Measurements from ENCODE around the gene KLC4.
"Not testable (repeated sequence)": the region's sequence is repeated elsewhere in the genome, so short reads cannot be mapped to it uniquely, and the experiment has no call there.

Gene KLC4

DNA sequence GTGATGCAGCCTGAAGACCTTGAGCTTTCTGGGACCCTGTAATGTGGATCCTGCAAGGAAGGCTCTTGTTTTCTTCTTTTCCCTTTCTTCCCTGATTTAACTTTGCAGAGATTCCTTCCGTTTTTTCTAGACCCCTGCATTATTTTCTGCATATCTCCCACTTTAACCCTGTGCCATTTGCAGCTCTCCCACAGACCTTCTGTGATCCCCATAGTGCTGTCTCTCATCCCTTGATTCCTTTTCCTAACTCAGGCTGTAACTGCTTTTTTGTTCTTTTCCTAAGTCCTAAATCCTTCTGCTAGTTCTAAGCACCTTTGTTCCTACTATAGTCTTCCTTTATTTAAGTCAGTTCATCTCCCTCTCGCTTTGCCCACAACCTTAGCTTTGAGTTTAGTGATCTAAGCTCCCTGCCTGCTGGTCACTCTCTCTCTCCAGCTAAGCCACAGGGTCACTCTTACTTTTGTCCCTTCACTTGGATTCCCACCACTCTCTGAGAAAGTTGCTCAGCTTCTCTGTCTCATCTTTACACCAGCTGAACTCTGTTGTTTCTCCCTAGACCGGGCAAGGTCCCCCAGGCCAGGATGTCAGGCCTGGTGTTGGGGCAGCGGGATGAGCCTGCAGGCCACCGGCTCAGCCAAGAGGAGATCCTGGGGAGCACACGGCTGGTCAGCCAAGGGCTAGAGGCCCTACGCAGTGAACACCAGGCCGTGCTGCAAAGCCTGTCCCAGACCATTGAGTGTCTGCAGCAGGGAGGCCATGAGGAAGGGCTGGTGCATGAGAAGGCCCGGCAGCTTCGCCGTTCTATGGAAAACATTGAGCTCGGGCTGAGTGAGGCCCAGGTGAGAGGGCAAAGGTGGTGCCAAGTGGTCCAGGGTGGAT is 1.6 kb downstream of the KLC4 start:
- Mint-ChIP-seq H3K27ac (peak overlapping the region; percentile 59 to 99), H3K4me3 (peak overlapping the region; percentile 93 to 95)

DNA sequence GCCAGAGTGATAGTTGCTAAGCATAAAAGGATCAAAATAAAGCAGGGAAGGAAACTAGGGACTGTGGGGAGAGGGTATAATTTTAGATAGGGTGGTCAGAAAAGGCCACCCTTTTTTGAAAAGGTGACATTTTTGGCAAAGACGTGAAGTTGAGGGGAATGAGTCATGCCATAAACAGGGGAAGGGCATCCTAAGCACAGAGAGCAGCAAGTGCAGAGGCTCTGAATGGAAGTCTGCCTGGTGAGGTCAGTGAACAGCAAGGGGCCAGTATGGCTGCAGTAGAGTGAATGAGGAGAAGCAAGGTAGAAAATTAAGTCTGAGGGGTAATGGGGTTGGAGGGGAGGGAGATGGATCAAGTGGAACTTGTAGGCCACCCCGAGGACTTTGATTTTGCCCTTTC is 2.4 kb downstream of the KLC4 start:
- no peak overlapping the region for H3K4me3 Mint-ChIP-seq
- H3K36me3 Mint-ChIP-seq (ENCODE audit: insufficient read depth): peaks cover 44% of the 10 kb centered on the region
- no peaks in the 10 kb centered on the region for H3K9me3 Mint-ChIP-seq
- peaks cover 18 to 19% of the 10 kb centered on the region in 2 donors for H3K4me1 Mint-ChIP-seq (ENCODE audit: low read depth in 2 of 2)
- DNase-seq (no peak), ATAC-seq (replicated peaks) (no peak)
- H3K27ac Mint-ChIP-seq: no peak overlapping the region
- H3K27me3 Mint-ChIP-seq: no peaks in the 10 kb centered on the region

More for the DNA sequence above, 1.6 kb downstream of the KLC4 start:
- Mint-ChIP-seq H3K9me3 (no peaks in the 10 kb centered on the region), H3K4me1 (ENCODE audit: low read depth in 2 of 2) (peaks cover 18 to 19% of the 10 kb centered on the region in 2 donors), H3K27me3 (no peaks in the 10 kb centered on the region), H3K36me3 (ENCODE audit: insufficient read depth) (peaks cover 49% of the 10 kb centered on the region)
- ATAC-seq (replicated peaks): no peak
- DNase-seq: no peak

DNA sequence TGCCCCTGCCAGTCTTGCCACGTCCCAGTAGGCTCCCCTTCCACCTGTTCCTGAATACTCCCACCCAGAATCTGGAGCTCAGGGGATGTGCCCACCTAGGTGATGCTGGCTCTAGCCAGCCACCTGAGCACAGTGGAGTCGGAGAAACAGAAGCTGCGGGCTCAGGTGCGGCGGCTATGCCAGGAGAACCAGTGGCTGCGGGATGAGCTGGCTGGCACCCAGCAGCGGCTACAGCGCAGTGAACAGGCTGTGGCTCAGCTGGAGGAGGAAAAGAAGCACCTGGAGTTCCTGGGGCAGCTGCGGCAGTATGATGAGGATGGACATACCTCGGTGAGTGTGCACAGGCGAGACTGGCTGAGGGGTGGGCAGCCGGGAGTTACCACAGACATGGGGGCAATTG is 3.4 kb downstream of the KLC4 start:
- ATAC-seq (replicated peaks) (no peak), DNase-seq (no peak)
- Mint-ChIP-seq H3K27ac (no peak overlapping the region), H3K4me3 (no peak overlapping the region), H3K9me3 (no peaks in the 10 kb centered on the region), H3K27me3 (no peaks in the 10 kb centered on the region), H3K4me1 (ENCODE audit: low read depth in 2 of 2) (peaks cover 18 to 19% of the 10 kb centered on the region in 2 donors), H3K36me3 (ENCODE audit: insufficient read depth) (peaks cover 37% of the 10 kb centered on the region)

DNA sequence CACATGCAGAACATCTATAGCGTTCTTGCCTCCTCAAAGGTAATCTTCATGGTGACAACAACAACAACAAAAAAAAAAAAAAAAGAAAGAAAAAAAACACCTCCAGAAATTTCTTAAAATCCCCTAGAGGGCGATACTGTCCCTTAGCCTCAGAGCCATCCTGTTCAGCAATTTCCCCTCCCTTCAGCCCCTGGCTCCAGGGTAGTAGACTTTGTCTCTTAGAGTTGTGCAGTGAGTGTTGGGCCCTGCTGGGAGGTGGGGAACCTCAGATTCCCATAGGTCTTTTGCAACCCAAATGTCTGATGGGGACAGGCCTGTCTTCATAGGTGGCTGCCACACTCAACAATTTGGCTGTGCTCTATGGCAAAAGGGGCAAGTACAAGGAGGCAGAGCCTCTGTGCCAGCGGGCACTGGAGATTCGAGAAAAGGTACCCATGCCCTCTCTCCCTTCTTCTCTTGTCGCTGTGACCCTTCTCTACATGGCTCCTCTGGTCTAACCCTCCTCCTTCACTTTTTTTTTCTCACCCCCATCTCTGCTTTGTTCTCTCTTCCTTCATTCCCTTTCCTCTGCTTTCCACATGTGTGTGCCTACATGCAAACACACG is 10.7 kb downstream of the KLC4 start:
- DNase-seq: no peak
- ATAC-seq (replicated peaks): peak; percentile 53
- no peaks in the 10 kb centered on the region for H3K4me1 Mint-ChIP-seq (ENCODE audit: low read depth in 2 of 2)
- H3K4me3 Mint-ChIP-seq: no peak overlapping the region
- no peaks in the 10 kb centered on the region for H3K9me3 Mint-ChIP-seq
- peaks cover 22% of the 10 kb centered on the region for H3K36me3 Mint-ChIP-seq (ENCODE audit: insufficient read depth)
- H3K27me3 Mint-ChIP-seq: no peaks in the 10 kb centered on the region
- H3K27ac Mint-ChIP-seq: peak overlapping the region in 1 of 2 donors; percentile 62

DNA sequence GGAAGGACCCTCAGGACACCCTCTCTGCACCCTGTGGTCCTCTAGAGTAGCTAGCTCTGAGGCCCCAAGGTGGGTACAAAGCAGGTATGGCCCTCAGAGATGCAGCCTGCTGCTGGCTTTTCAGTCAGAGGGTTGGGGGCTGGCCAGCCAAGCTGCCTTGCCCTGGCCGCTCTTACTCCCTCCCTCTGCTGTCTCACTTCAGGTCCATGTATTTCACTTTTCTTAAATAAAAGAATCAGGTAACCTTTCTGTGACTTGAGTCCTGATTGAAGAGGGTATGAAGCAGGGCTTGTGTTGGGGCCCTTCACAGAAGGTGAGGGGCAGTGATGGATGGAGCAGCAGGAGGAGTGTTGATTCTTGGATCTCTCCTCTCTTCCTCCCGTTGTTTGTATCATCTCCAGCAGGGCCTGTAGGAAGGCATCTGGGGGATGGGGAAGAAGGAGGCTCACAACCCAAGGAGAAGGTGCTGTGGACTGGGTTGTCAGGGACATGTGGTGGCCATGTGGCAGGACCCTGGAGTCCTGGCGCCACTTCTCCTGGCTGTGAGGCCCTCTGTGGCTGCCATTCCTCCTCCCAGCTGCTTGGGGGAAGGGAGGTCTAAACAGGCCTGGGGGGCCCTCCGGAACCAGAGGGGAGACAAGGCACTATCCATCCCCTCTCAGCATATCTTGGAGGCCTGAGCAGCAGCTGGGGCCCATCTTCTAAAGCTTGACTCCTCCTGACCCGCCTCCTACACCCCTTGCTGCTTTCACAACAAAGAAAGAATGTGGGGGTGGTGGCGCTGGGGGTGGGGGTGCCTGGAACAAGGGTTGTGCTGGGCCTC is 15.6 kb downstream of the KLC4 start:
- peaks cover 13% of the 10 kb centered on the region for H3K36me3 Mint-ChIP-seq (ENCODE audit: insufficient read depth)
- no peak for ATAC-seq (replicated peaks)
- no peaks in the 10 kb centered on the region for H3K9me3 Mint-ChIP-seq
- no peak for DNase-seq
- H3K4me3 Mint-ChIP-seq: peak overlapping the region in 1 of 2 donors; percentile 35
- peaks cover 17 to 34% of the 10 kb centered on the region in 2 donors for H3K27me3 Mint-ChIP-seq
- no peak overlapping the region for H3K27ac Mint-ChIP-seq
- H3K4me1 Mint-ChIP-seq (ENCODE audit: low read depth in 2 of 2): no peaks in the 10 kb centered on the region

DNA sequence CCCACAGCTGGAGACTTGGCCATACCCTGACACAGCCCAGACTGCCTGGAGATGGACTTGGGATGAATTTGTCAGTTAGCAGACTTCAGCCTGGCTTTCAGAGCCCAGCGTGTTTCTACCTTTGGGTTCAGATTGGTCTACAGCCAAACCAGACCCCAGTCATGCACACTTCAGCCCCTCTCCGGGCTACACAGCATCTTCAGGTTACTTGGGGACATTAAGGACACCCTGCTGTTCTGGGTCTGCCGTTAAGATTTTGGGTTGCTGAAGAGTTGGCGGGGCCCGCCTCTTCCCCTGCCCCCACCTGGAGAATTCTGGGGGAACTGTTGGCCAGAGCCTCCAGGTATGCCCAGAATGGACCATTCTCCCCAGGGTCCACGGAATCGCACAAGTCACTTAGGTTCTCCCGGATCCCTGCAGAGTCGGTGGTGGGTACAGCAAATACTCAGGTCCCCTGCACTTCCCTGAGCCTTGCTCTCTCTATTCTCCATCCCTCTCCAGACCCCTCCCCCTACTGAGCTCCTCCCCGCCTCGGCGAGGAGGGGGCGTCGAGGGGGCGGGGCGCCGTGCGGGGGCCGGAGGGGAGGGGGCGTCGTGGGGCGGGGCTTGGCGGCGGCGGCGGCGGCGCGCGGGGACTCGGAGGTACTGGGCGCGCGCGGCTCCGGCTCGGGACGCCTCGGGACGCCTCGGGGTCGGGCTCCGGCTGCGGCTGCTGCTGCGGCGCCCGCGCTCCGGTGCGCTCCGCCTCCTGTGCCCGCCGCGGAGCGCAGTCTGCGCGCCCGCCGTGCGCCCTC is 16.4 kb downstream of the KLC4 start, which contains the start of gene PTK7:
TSS of gene PTK7 (plus strand) at position 645 of the 794 bp plus-strand sequence. CDS start 175 bp downstream, outside the sequence.
- Mint-ChIP-seq H3K27me3 (peaks cover 18 to 34% of the 10 kb centered on the region in 2 donors), H3K27ac (no peak within 1 kb of the TSS), H3K4me3 (peak within 1 kb of the TSS; percentile 37 to 57), H3K4me1 (ENCODE audit: low read depth in 2 of 2) (no peaks in the 10 kb centered on the region), H3K9me3 (no peaks in the 10 kb centered on the region), H3K36me3 (ENCODE audit: insufficient read depth) (peaks cover 13% of the 10 kb centered on the region)
- peak; percentile 51 for ATAC-seq (replicated peaks)
- DNase-seq: no peak

DNA sequence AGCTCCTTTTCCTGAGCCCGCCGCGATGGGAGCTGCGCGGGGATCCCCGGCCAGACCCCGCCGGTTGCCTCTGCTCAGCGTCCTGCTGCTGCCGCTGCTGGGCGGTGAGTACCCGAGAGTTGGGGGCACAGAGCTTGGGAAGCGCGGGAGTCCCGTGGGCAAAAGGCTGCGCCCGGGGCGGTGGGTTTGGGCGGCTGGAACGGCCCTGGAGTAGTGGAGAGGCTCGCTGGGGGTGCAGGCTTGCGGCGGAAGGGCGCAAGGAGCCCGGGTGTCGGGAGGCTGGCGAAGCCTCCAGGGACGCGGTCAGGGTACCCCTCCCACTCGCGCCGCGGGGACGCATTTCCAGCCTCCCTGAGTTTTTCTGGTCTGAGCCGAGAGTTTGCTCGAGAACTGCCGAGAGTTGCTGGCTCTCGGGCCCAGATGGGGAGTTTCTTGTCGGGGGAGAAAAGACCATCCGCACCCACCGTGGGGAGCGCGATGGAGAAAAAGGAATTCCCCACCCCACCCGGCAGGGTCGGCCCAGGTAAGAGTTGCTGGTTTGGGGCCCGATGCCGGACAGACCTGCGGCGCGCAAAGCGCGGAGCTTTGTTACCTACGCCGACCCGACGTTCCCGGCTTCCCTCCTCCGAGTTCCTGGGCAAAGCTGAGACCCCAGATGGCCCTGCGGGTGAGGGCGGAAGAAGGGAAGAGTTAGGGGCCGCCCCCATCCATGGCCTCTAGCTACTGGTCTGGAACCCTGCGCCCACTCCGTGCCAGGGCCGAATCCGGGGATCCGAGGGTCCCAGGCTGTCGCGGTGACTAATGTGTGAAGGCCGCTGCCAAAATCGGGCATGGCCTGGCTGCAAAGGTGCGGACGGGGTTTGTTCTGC is 17.3 kb downstream of the KLC4 start:
- Mint-ChIP-seq H3K9me3 (no peaks in the 10 kb centered on the region), H3K36me3 (ENCODE audit: insufficient read depth) (peaks cover 13% of the 10 kb centered on the region), H3K4me1 (ENCODE audit: low read depth in 2 of 2) (no peaks in the 10 kb centered on the region), H3K27ac (no peak overlapping the region), H3K4me3 (peak overlapping the region; percentile 37 to 55), H3K27me3 (peaks cover 22 to 34% of the 10 kb centered on the region in 2 donors)
- no peak for ATAC-seq (replicated peaks)
- DNase-seq: no peak

DNA sequence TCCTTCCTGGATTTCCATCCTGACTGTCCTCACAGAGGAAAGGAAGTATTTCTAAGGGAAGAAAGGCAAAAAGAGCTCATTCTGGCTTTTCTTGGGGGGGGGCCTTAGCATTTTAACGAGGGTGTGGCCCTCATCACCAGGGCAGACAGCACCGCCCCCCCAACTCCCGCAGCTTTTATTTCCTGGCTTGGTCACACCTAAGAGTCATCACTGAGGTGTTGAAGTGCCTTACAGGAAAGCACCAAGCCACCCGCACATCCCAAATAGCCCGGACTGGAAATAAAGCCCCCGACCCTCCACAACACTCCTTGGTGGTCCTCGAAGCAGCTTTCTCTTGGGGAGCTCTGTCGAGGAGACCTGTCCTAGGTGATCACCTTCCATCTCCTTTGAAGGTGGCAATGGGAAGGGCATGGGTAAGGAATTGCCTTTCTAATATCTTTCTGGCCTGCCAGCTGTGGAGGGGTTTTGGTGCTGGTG is 17.9 kb downstream of the KLC4 start:
- H3K36me3 Mint-ChIP-seq (ENCODE audit: insufficient read depth): peaks cover 11% of the 10 kb centered on the region
- peak overlapping the region; percentile 0 to 55 for H3K4me3 Mint-ChIP-seq
- H3K27ac Mint-ChIP-seq: no peak overlapping the region
- peaks cover 22 to 34% of the 10 kb centered on the region in 2 donors for H3K27me3 Mint-ChIP-seq
- H3K9me3 Mint-ChIP-seq: no peaks in the 10 kb centered on the region
- DNase-seq: no peak
- no peaks in the 10 kb centered on the region for H3K4me1 Mint-ChIP-seq (ENCODE audit: low read depth in 2 of 2)
- no peak for ATAC-seq (replicated peaks)

DNA sequence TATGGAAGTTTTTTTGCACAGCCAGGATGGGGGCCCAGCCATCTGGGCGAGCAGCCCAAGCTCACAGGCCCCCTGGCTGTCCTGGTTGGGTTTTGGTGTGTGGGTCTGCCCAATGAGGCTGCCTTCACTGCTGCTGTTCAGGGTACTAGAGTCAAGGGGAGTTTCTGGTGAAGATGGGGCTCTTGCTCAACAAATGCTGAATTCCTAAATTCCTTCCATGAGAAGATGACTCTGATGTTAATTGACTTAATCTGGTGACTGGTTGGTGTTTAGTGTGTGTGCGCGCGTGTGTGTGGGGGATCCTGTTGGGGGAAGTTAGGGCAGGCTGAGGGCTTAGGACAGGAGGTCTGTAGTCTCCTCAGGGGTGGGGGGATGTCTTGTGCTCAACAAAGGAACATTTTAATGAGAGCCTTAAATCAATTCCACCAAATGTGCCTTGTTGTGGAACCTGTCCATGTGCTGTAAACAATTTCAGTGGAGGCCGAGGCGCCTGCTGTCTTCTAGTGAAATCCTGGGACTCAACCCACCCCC is 18.6 kb downstream of the KLC4 start:
- Mint-ChIP-seq H3K9me3 (no peaks in the 10 kb centered on the region), H3K36me3 (ENCODE audit: insufficient read depth) (peaks cover 10% of the 10 kb centered on the region), H3K27me3 (peaks cover 22 to 35% of the 10 kb centered on the region in 2 donors), H3K4me3 (no peak overlapping the region), H3K4me1 (ENCODE audit: low read depth in 2 of 2) (no peaks in the 10 kb centered on the region), H3K27ac (no peak overlapping the region)
- no peak for ATAC-seq (replicated peaks)
- DNase-seq: no peak

DNA sequence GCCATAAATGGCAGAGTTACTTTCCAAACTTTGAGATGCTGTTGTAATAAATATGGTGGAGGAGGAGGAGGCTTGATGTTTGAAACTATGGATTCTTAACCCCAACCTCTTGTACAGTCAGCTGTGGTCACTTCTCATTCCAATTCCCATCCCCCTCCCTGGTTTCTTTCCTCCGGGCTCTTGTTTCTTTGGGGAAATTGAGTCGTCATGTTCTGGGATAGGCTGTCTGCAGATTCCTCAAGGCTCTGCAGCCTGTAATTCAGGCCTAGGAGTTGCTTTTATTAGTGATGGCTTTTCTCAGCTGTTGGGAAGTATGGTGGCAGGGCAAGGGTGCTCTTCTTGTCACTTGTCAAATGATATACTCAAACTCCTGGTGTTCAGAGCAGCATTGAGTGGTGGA is 19.3 kb downstream of the KLC4 start:
- no peaks in the 10 kb centered on the region for H3K9me3 Mint-ChIP-seq
- H3K4me1 Mint-ChIP-seq (ENCODE audit: low read depth in 2 of 2): no peaks in the 10 kb centered on the region
- ATAC-seq (replicated peaks): no peak
- H3K27me3 Mint-ChIP-seq: peaks cover 22 to 42% of the 10 kb centered on the region in 2 donors
- H3K36me3 Mint-ChIP-seq (ENCODE audit: insufficient read depth): peaks cover 3% of the 10 kb centered on the region
- H3K4me3 Mint-ChIP-seq: no peak overlapping the region
- DNase-seq: no peak
- H3K27ac Mint-ChIP-seq: no peak overlapping the region

DNA sequence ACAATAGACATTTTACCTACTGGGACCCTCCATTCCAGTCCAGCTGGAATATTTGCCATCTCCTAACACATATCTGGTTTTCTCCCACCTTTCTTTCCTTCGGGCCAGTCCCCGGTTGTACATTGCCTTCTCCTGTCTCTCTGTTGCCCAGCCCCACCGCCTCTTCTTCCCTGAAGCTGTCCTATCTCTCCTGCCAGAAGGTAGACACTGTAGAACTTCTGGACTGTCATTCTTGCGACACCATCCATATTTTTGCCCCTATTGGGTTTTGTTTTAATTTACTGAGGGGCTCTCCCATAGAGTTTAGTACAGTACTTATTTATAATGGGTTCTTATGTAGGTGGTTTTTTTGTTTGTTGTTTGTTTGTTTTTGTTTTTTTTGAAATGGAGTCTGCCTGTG is 21.6 kb downstream of the KLC4 start:
- no peak for DNase-seq
- Mint-ChIP-seq H3K27ac (no peak overlapping the region), H3K36me3 (ENCODE audit: insufficient read depth) (peaks cover 3% of the 10 kb centered on the region), H3K4me1 (ENCODE audit: low read depth in 2 of 2) (no peaks in the 10 kb centered on the region), H3K27me3 (peaks cover 22 to 55% of the 10 kb centered on the region in 2 donors), H3K9me3 (no peaks in the 10 kb centered on the region), H3K4me3 (no peak overlapping the region)
- ATAC-seq (replicated peaks): no peak

DNA sequence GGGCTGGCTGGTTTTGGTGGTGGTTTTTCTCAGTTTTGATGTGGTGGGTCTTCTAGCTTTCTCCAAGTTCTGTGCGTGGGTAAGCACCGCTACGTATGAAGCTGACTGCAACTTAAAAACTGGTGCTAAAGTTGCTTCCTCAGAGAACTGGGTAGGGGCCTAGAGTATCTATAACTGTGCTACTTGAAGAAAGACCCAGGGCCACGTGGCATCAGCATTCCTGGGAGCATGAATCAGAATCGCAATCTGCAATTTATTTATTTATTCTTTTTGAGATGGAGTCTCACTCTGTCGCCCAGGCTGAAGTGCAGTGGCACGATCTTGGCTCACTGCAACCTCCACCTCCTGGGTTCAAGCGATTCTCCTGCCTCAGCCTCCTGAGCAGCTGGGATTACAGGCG is 22.5 kb downstream of the KLC4 start:
- not testable (repeated sequence) for H3K27ac Mint-ChIP-seq; DNase-seq; H3K4me3 Mint-ChIP-seq; H3K4me1 Mint-ChIP-seq (ENCODE audit: low read depth in 2 of 2); ATAC-seq (replicated peaks); H3K9me3 Mint-ChIP-seq; H3K36me3 Mint-ChIP-seq (ENCODE audit: insufficient read depth)
- H3K27me3 Mint-ChIP-seq: peaks cover 22 to 48% of the 10 kb centered on the region in 2 donors

Data from effector memory CD8-positive, alpha-beta T cell (primary cell).